Measurements from ENCODE around the gene TRMT2B. TPM values are rescaled to one million over a fixed set of nuclear protein-coding genes. Genes with fewer than 3 reads are reported as not detected.
A peak's percentile ranks its signal among the peaks of the same experiment; 100 is the strongest.

Gene TRMT2B
- total and polyA plus RNA-seq, 2 of the 13 experiments (the other 11 are each of a cell fraction or from before 2014, with no cell fraction given) = 7.0 to 11.2 TPM

GRCh38 chrX:100995469-100995868 lies 56.4 kb downstream of the TRMT2B start:
- Histone ChIP-seq H2AFZ (ENCODE audit: low read length) (no peak overlapping the region), H3K79me2 (ENCODE audit: insufficient read depth, low read length) (no peaks in the 10 kb centered on the region), H3K4me1 (ENCODE audit: insufficient read depth, low read length) (peaks cover 16% of the 10 kb centered on the region), H3K9ac (ENCODE audit: insufficient read depth, low read depth, low read length) (no peak overlapping the region), H3K36me3 (replicated peaks in 1 of 2; ENCODE audit: control insufficient read depth in 1 of 2, insufficient read depth in 2 of 2, low read length in 2 of 2) (no peaks in the 10 kb centered on the region), H3K27me3 (ENCODE audit: control insufficient read depth in 1 of 2, insufficient read depth in 2 of 2, low read length in 2 of 2) (no peaks in the 10 kb centered on the region), H3K4me2 (ENCODE audit: low read depth, low read length) (no peak overlapping the region), H3K27ac (ENCODE audit: extremely low read length, insufficient read depth, low read length) (no peak overlapping the region), H3K9me3 (ENCODE audit: low read length) (no peaks in the 10 kb centered on the region), H3K4me3 (replicated peaks in 1 of 3; ENCODE audit: insufficient read depth in 1 of 3, low read depth in 2 of 3, low read length in 3 of 3) (no peak overlapping the region), H4K20me1 (ENCODE audit: insufficient read depth, low read length) (no peaks in the 10 kb centered on the region)
- 67% methylated on average over 1 of the region's 5 CpGs for WGBS (ENCODE audit: low lambda C conversion rate)
- FAIRE-seq = no peak
- in situ Hi-C loops (cut with HindIII; ENCODE audit: extremely low pct_ligation_motif_present, low pct_unique_long_range_greater_than_20kb) = no loop called here
- TF ChIP-seq REPIN1 (CRISPR knock-in tag; IDR thresholded peaks at IDR 0.05; ENCODE audit: borderline replicate concordance, low read depth) = no peak
- no peak for TF ChIP-seq STAT5B (CRISPR knock-in tag; IDR thresholded peaks at IDR 0.05)
- TF ChIP-seq ZMYM2 (CRISPR knock-in tag; IDR thresholded peaks at IDR 0.05) = no peak
- no peak for TF ChIP-seq NFYC (CRISPR knock-in tag; IDR thresholded peaks at IDR 0.05)
- no peak for TF ChIP-seq FOXK2 (IDR thresholded peaks at IDR 0.05)
- no peak for TF ChIP-seq ZSCAN12 (CRISPR knock-in tag; IDR thresholded peaks at IDR 0.05)
- TF ChIP-seq, protein P1, sequence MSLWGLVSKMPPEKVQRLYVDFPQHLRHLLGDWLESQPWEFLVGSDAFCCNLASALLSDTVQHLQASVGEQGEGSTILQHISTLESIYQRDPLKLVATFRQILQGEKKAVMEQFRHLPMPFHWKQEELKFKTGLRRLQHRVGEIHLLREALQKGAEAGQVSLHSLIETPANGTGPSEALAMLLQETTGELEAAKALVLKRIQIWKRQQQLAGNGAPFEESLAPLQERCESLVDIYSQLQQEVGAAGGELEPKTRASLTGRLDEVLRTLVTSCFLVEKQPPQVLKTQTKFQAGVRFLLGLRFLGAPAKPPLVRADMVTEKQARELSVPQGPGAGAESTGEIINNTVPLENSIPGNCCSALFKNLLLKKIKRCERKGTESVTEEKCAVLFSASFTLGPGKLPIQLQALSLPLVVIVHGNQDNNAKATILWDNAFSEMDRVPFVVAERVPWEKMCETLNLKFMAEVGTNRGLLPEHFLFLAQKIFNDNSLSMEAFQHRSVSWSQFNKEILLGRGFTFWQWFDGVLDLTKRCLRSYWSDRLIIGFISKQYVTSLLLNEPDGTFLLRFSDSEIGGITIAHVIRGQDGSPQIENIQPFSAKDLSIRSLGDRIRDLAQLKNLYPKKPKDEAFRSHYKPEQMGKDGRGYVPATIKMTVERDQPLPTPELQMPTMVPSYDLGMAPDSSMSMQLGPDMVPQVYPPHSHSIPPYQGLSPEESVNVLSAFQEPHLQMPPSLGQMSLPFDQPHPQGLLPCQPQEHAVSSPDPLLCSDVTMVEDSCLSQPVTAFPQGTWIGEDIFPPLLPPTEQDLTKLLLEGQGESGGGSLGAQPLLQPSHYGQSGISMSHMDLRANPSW (CRISPR knock-in tag; IDR thresholded peaks at IDR 0.05; ENCODE audit: borderline replicate concordance) = no peak
- TF ChIP-seq TCF7 (IDR thresholded peaks at IDR 0.05; ENCODE audit: low read depth) = no peak
- TF ChIP-seq ZNF281 (CRISPR knock-in tag; IDR thresholded peaks at IDR 0.05; ENCODE audit: borderline replicate concordance) = no peak
- no peak for TF ChIP-seq KDM3A (CRISPR knock-in tag; IDR thresholded peaks at IDR 0.05; ENCODE audit: low read depth)
- TF ChIP-seq ARID2 (CRISPR knock-in tag; IDR thresholded peaks at IDR 0.05; ENCODE audit: borderline replicate concordance) = no peak
- TF ChIP-seq ZNF652 (CRISPR knock-in tag; IDR thresholded peaks at IDR 0.05; ENCODE audit: borderline replicate concordance, low read depth) = no peak
- TF ChIP-seq CEBPG (CRISPR knock-in tag; IDR thresholded peaks at IDR 0.05) = no peak
- TF ChIP-seq ELF3 (CRISPR knock-in tag; IDR thresholded peaks at IDR 0.05) = no peak
- no peak for TF ChIP-seq TRIM22 (IDR thresholded peaks at IDR 0.05)
- no peak for TF ChIP-seq TSC22D2 (CRISPR knock-in tag; IDR thresholded peaks at IDR 0.05; ENCODE audit: borderline replicate concordance)
- TF ChIP-seq TBX2 (CRISPR knock-in tag; IDR thresholded peaks at IDR 0.05; ENCODE audit: borderline replicate concordance) = no peak
- no peak for TF ChIP-seq ZBTB25 (CRISPR knock-in tag; IDR thresholded peaks at IDR 0.05)
- TF ChIP-seq EED (CRISPR knock-in tag; IDR thresholded peaks at IDR 0.05) = no peak
- BruUV-seq (replicated peaks) = no TSS peak
- ChIA-PET CTCF (ENCODE audit: low intra/inter-chr PET ratio, low total read pairs) (no interaction called here), POLR2A (no interaction called here)
- intact Hi-C loops (cut with micrococcal nuclease; ENCODE audit: unreplicated experiment) = no loop called here
- no peak for ATAC-seq
- peak; percentile 4 for DNase-seq (ENCODE audit: low spot score)
